Measurements from ENCODE around the gene BPIFA1. TPM values are rescaled to one million over a fixed set of nuclear protein-coding genes. Genes with fewer than 3 reads are reported as not detected.

Gene BPIFA1
- total and polyA plus RNA-seq, 4 donors, result 0.48 to 153 (median 36.4) TPM

DNA sequence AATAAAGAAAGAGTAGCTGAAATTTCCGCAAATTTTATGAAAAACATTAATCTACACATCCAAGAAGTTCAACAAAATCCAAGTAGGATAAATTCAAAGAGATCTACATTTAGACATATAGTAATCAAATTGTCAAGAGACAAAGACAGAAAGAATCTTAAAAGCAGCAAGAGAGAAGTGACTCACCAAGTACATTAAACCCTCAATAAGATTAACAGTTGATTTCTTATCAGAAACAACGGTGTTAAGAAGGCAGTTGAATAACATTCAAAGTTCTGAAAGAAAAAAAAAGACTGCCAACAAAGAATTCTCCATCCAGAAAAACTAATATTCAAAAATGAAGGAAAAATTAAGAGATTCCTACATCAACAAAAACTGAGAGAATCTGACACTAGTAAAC is 19.2 kb downstream of the BPIFA1 start:
- Histone ChIP-seq H3K36me3 (ENCODE audit: control insufficient read depth in 4 of 4, insufficient read depth in 4 of 4, low read length in 4 of 4) (no peaks in the 10 kb centered on the region), H3K4me3 (no peak overlapping the region), H3K27ac (ENCODE audit: low read depth in 1 of 2, low read length in 1 of 2) (no peak overlapping the region), H3K9me3 (ENCODE audit: control insufficient read depth in 4 of 4, insufficient read depth in 3 of 4, low read length in 3 of 4) (peaks cover 0 to 5% (median 1%) of the 10 kb centered on the region in 4 donors), H3K9ac (ENCODE audit: insufficient read depth in 1 of 2, low read length in 2 of 2) (no peak overlapping the region), H3K4me1 (ENCODE audit: control insufficient read depth in 5 of 5, insufficient read depth in 5 of 5, low read length in 5 of 5) (no peaks in the 10 kb centered on the region), H3K27me3 (ENCODE audit: control insufficient read depth in 3 of 3, insufficient read depth in 3 of 3, low read length in 2 of 3) (no peaks in the 10 kb centered on the region)
- 74 to 85% methylated on average over 2 of the region's 2 CpGs for WGBS, 2 donors
- TF ChIP-seq, protein P1, sequence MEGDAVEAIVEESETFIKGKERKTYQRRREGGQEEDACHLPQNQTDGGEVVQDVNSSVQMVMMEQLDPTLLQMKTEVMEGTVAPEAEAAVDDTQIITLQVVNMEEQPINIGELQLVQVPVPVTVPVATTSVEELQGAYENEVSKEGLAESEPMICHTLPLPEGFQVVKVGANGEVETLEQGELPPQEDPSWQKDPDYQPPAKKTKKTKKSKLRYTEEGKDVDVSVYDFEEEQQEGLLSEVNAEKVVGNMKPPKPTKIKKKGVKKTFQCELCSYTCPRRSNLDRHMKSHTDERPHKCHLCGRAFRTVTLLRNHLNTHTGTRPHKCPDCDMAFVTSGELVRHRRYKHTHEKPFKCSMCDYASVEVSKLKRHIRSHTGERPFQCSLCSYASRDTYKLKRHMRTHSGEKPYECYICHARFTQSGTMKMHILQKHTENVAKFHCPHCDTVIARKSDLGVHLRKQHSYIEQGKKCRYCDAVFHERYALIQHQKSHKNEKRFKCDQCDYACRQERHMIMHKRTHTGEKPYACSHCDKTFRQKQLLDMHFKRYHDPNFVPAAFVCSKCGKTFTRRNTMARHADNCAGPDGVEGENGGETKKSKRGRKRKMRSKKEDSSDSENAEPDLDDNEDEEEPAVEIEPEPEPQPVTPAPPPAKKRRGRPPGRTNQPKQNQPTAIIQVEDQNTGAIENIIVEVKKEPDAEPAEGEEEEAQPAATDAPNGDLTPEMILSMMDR (IDR thresholded peaks at IDR 0.05; ENCODE audit: control extremely low read depth, extremely low read depth), result no peak
- DNase-seq (no peak), ATAC-seq (ENCODE audit: insufficient read depth, low FRiP score) (no peak)

DNA sequence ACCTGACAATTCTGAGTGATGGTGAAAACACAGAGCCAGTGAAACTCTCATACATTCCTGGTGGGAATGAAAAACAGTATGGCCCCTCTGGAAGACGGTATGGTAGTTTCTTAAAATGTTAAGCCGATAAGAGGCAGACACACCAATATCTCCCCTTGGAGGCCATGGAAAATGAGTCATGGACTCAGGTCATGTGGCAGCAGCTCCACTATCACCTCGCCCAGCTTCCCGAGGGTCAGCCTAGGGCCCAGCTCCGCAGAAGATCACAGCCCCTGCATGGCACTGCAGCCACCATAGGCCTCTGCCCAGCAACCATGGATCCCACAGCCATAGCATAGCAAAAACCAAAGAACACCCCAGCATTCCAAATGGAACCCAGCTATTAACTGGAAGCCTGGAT is 21.4 kb downstream of the BPIFA1 start:
- WGBS, 2 donors, result 90 to 91% methylated on average over 5 of the region's 5 CpGs
- Histone ChIP-seq H3K4me3 (no peak overlapping the region), H3K9me3 (ENCODE audit: control insufficient read depth in 4 of 4, insufficient read depth in 3 of 4, low read length in 3 of 4) (peaks cover 0 to 9% (median 3%) of the 10 kb centered on the region in 4 donors), H3K36me3 (ENCODE audit: control insufficient read depth in 4 of 4, insufficient read depth in 4 of 4, low read length in 4 of 4) (no peaks in the 10 kb centered on the region), H3K9ac (ENCODE audit: insufficient read depth in 1 of 2, low read length in 2 of 2) (no peak overlapping the region), H3K27ac (ENCODE audit: low read depth in 1 of 2, low read length in 1 of 2) (no peak overlapping the region), H3K27me3 (ENCODE audit: control insufficient read depth in 3 of 3, insufficient read depth in 3 of 3, low read length in 2 of 3) (peaks cover 0 to 4% (median 0%) of the 10 kb centered on the region in 3 donors), H3K4me1 (ENCODE audit: control insufficient read depth in 5 of 5, insufficient read depth in 5 of 5, low read length in 5 of 5) (no peaks in the 10 kb centered on the region)
- DNase-seq (no peak), ATAC-seq (ENCODE audit: insufficient read depth, low FRiP score) (no peak)
- TF ChIP-seq, protein P1 (IDR thresholded peaks at IDR 0.05; ENCODE audit: control extremely low read depth, extremely low read depth), result no peak

DNA sequence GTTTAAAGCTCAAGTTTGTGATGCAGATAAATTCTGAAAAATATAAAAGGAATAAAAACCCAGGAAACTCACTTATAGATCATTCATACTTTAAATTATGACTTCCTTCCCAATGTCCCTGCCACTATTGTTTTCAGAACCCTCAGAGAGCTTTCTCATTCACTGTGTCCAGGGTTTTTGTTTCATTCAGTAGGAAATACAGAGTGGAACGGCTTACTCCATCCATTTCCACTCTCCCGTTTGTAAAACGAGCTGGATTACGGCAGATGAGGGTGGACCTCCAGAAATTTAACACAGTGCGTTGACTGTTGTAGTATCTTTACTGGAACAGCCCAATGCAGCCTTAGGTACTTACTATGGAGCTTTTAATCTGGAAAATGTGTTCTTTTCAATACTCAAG is 23.6 kb downstream of the BPIFA1 start:
- Histone ChIP-seq H3K27me3 (ENCODE audit: control insufficient read depth in 3 of 3, insufficient read depth in 3 of 3, low read length in 2 of 3) (peaks cover 0 to 4% (median 0%) of the 10 kb centered on the region in 3 donors), H3K27ac (ENCODE audit: low read depth in 1 of 2, low read length in 1 of 2) (no peak overlapping the region), H3K4me3 (no peak overlapping the region), H3K36me3 (ENCODE audit: control insufficient read depth in 4 of 4, insufficient read depth in 4 of 4, low read length in 4 of 4) (no peaks in the 10 kb centered on the region), H3K4me1 (ENCODE audit: control insufficient read depth in 5 of 5, insufficient read depth in 5 of 5, low read length in 5 of 5) (peaks cover 0 to 6% (median 0%) of the 10 kb centered on the region in 5 donors), H3K9me3 (ENCODE audit: control insufficient read depth in 4 of 4, insufficient read depth in 3 of 4, low read length in 3 of 4) (peaks cover 0 to 12% (median 4%) of the 10 kb centered on the region in 4 donors), H3K9ac (ENCODE audit: insufficient read depth in 1 of 2, low read length in 2 of 2) (no peak overlapping the region)
- WGBS, 2 donors, result 46 to 47% methylated on average over 5 of the region's 5 CpGs
- ATAC-seq (ENCODE audit: insufficient read depth, low FRiP score) (no peak), DNase-seq (no peak)
- TF ChIP-seq, protein P1 (IDR thresholded peaks at IDR 0.05; ENCODE audit: control extremely low read depth, extremely low read depth), result no peak

DNA sequence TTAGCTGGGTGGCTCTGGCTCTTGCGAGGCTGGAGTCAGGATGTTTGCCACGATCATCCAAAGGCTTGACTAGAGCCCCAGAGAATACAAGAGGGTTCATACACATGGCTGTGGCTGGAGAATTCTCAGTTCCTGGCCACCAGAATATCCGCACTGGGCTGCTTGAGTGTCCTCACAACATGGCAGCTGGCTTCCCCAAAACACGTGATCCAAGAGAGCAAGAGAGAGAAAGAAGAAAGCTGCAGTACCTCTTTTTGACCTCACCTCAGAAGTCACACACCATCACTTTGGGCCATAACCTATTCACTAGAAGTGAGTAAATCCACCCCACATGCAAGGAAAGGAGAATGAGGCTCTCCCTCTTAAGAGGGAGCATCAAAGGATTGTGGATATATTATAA is 25.7 kb downstream of the BPIFA1 start:
- peaks cover 0 to 15% (median 2%) of the 10 kb centered on the region in 4 donors for H3K9me3 ChIP-seq (ENCODE audit: control insufficient read depth in 4 of 4, insufficient read depth in 3 of 4, low read length in 3 of 4)
- H3K9ac ChIP-seq (ENCODE audit: insufficient read depth in 1 of 2, low read length in 2 of 2), result no peak overlapping the region
- no peaks in the 10 kb centered on the region for H3K36me3 ChIP-seq (ENCODE audit: control insufficient read depth in 4 of 4, insufficient read depth in 4 of 4, low read length in 4 of 4)
- H3K27ac ChIP-seq (ENCODE audit: low read depth in 1 of 2, low read length in 1 of 2), result no peak overlapping the region
- WGBS, 2 donors, result 63 to 73% methylated on average over 4 of the region's 4 CpGs
- TF ChIP-seq, protein P1 (IDR thresholded peaks at IDR 0.05; ENCODE audit: control extremely low read depth, extremely low read depth), result no peak
- no peak for DNase-seq
- peaks cover 0 to 6% (median 0%) of the 10 kb centered on the region in 5 donors for H3K4me1 ChIP-seq (ENCODE audit: control insufficient read depth in 5 of 5, insufficient read depth in 5 of 5, low read length in 5 of 5)
- H3K4me3 ChIP-seq, result no peak overlapping the region
- peaks cover 0 to 4% (median 0%) of the 10 kb centered on the region in 3 donors for H3K27me3 ChIP-seq (ENCODE audit: control insufficient read depth in 3 of 3, insufficient read depth in 3 of 3, low read length in 2 of 3)
- ATAC-seq (ENCODE audit: insufficient read depth, low FRiP score), result no peak

All from lung (tissue), 12 donors.